Measurements from ENCODE around the gene SOX5. TPM values are rescaled to one million over a fixed set of nuclear protein-coding genes. Genes with fewer than 3 reads are reported as not detected.
"Not testable (repeated sequence)": the region's sequence is repeated elsewhere in the genome, so short reads cannot be mapped to it uniquely, and the experiment has no call there.

SOX5 gene
- total RNA-seq, 1 donor from 2014 or later, result 11.1 TPM

DNA sequence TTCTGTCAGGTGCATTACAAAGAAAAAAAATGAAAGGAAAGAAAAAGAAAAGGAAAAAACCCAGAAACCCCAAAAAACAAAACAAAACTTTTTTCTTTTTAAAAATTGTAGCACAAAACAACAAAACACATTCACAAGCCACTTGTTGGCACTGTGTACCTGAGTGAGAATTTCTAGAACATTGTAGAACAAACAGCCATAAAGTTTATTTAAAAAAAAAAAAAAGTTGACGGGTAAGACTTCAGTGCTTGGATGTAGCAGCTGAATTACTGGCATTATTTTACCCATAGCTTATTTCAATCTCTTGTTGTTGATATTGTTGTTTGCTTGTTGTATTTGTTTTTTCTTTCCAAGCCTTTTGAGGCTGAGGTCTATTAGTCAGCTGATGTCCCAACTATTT is 415.8 kb downstream of the SOX5 start:
- Mint-ChIP-seq H3K27ac (ENCODE audit: unreplicated experiment) (no peak overlapping the region), H3K4me1 (ENCODE audit: low read depth) (peaks cover 4% of the 10 kb centered on the region), H3K9me3 (ENCODE audit: low read depth) (no peaks in the 10 kb centered on the region), H3K36me3 (ENCODE audit: low read depth) (peaks cover 2% of the 10 kb centered on the region), H3K4me3 (ENCODE audit: unreplicated experiment) (no peak overlapping the region), H3K27me3 (ENCODE audit: low read depth) (no peaks in the 10 kb centered on the region)
- DNase-seq (ENCODE audit: low spot score), result no peak
- TF ChIP-seq, protein P1, sequence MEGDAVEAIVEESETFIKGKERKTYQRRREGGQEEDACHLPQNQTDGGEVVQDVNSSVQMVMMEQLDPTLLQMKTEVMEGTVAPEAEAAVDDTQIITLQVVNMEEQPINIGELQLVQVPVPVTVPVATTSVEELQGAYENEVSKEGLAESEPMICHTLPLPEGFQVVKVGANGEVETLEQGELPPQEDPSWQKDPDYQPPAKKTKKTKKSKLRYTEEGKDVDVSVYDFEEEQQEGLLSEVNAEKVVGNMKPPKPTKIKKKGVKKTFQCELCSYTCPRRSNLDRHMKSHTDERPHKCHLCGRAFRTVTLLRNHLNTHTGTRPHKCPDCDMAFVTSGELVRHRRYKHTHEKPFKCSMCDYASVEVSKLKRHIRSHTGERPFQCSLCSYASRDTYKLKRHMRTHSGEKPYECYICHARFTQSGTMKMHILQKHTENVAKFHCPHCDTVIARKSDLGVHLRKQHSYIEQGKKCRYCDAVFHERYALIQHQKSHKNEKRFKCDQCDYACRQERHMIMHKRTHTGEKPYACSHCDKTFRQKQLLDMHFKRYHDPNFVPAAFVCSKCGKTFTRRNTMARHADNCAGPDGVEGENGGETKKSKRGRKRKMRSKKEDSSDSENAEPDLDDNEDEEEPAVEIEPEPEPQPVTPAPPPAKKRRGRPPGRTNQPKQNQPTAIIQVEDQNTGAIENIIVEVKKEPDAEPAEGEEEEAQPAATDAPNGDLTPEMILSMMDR (IDR thresholded peaks at IDR 0.05), result no peak

GRCh38 chr12:23533265-23533664 is 416.2 kb downstream of the SOX5 start:
- Mint-ChIP-seq H3K4me3 (ENCODE audit: unreplicated experiment) (no peak overlapping the region), H3K9me3 (ENCODE audit: low read depth) (no peaks in the 10 kb centered on the region), H3K27ac (ENCODE audit: unreplicated experiment) (no peak overlapping the region)

GRCh38 chr12:23528316-23528715 is 421.2 kb downstream of the SOX5 start:
- Mint-ChIP-seq H3K4me1 (ENCODE audit: low read depth) (peaks cover 4% of the 10 kb centered on the region), H3K9me3 (ENCODE audit: low read depth) (peaks cover 17% of the 10 kb centered on the region), H3K27ac (ENCODE audit: unreplicated experiment) (no peak overlapping the region), H3K4me3 (ENCODE audit: unreplicated experiment) (no peak overlapping the region), H3K27me3 (ENCODE audit: low read depth) (no peaks in the 10 kb centered on the region), H3K36me3 (ENCODE audit: low read depth) (peaks cover 2% of the 10 kb centered on the region)
- no peak for DNase-seq (ENCODE audit: low spot score)
- TF ChIP-seq, protein P1 (IDR thresholded peaks at IDR 0.05), result no peak

More at GRCh38 chr12:23533265-23533664, 416.2 kb downstream of the SOX5 start:
- no peak for DNase-seq (ENCODE audit: low spot score)
- Mint-ChIP-seq H3K36me3 (ENCODE audit: low read depth) (peaks cover 1% of the 10 kb centered on the region), H3K27me3 (ENCODE audit: low read depth) (no peaks in the 10 kb centered on the region), H3K4me1 (ENCODE audit: low read depth) (peaks cover 4% of the 10 kb centered on the region)
- TF ChIP-seq, protein P1 (IDR thresholded peaks at IDR 0.05), result no peak

GRCh38 chr12:23525450-23526072 is 423.9 kb downstream of the SOX5 start:
- TF ChIP-seq, protein P1 (IDR thresholded peaks at IDR 0.05), result no peak
- peaks cover 26% of the 10 kb centered on the region for H3K9me3 Mint-ChIP-seq (ENCODE audit: low read depth)
- H3K27me3 Mint-ChIP-seq (ENCODE audit: low read depth), result no peaks in the 10 kb centered on the region
- H3K4me3 Mint-ChIP-seq (ENCODE audit: unreplicated experiment), result no peak overlapping the region
- no peak overlapping the region for H3K27ac Mint-ChIP-seq (ENCODE audit: unreplicated experiment)
- peaks cover 1% of the 10 kb centered on the region for H3K4me1 Mint-ChIP-seq (ENCODE audit: low read depth)
- DNase-seq (ENCODE audit: low spot score), result no peak
- peaks cover 2% of the 10 kb centered on the region for H3K36me3 Mint-ChIP-seq (ENCODE audit: low read depth)

DNA sequence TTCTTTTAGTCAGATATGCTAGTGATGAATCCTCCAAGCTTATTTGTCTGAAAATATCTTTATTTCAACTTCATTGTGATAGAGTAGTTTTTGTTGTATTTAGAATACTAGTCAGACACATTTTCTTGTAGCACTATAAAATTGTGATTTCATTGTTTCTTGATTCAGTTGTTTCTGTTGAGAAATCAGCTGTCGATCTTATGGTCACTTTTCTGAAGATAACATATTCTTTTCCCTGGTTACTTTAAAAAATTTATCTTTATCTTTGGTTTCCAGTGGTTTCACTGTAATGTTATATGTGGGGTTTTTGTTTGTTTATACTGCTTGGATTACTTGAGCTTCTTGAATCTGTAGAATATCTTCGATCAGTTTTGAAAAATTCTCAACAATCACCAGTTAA is 426.1 kb downstream of the SOX5 start:
- no peak overlapping the region for H3K27ac Mint-ChIP-seq (ENCODE audit: unreplicated experiment)
- no peak overlapping the region for H3K4me3 Mint-ChIP-seq (ENCODE audit: unreplicated experiment)
- no peak for DNase-seq (ENCODE audit: low spot score)
- TF ChIP-seq, protein P1 (IDR thresholded peaks at IDR 0.05), result no peak
- peaks cover 8% of the 10 kb centered on the region for H3K36me3 Mint-ChIP-seq (ENCODE audit: low read depth)
- H3K4me1 Mint-ChIP-seq (ENCODE audit: low read depth), result no peaks in the 10 kb centered on the region
- H3K27me3 Mint-ChIP-seq (ENCODE audit: low read depth), result no peaks in the 10 kb centered on the region
- H3K9me3 Mint-ChIP-seq (ENCODE audit: low read depth), result peaks cover 40% of the 10 kb centered on the region

GRCh38 chr12:23519444-23519843 is 430.0 kb downstream of the SOX5 start:
- H3K27me3 Mint-ChIP-seq (ENCODE audit: low read depth); H3K4me3 Mint-ChIP-seq (ENCODE audit: unreplicated experiment); DNase-seq (ENCODE audit: low spot score); H3K27ac Mint-ChIP-seq (ENCODE audit: unreplicated experiment); H3K4me1 Mint-ChIP-seq (ENCODE audit: low read depth): not testable (repeated sequence)
- Mint-ChIP-seq H3K36me3 (ENCODE audit: low read depth) (peaks cover 10% of the 10 kb centered on the region), H3K9me3 (ENCODE audit: low read depth) (peaks cover 36% of the 10 kb centered on the region)

- H3K9me3 Mint-ChIP-seq (ENCODE audit: low read depth), result peaks cover 36% of the 10 kb centered on the region
- not testable (repeated sequence) for H3K27ac Mint-ChIP-seq (ENCODE audit: unreplicated experiment); H3K4me1 Mint-ChIP-seq (ENCODE audit: low read depth); H3K4me3 Mint-ChIP-seq (ENCODE audit: unreplicated experiment); H3K27me3 Mint-ChIP-seq (ENCODE audit: low read depth); DNase-seq (ENCODE audit: low spot score)
- H3K36me3 Mint-ChIP-seq (ENCODE audit: low read depth), result peaks cover 10% of the 10 kb centered on the region
Measured at GRCh38 chr12:23515785-23516184, 433.7 kb downstream of the SOX5 start.

Data from chondrocyte (in vitro differentiated cells).